GM19238 (cell line): ENCODE data around the gene PABPC3.

Experiments
- DNase-seq: peaks from one replicate; pipeline ENCODE4 v3.0.0; 2011; ENCODE audit warnings: low spot score; ENCODE audit not compliant: insufficient read length

PABPC3 gene

DNA sequence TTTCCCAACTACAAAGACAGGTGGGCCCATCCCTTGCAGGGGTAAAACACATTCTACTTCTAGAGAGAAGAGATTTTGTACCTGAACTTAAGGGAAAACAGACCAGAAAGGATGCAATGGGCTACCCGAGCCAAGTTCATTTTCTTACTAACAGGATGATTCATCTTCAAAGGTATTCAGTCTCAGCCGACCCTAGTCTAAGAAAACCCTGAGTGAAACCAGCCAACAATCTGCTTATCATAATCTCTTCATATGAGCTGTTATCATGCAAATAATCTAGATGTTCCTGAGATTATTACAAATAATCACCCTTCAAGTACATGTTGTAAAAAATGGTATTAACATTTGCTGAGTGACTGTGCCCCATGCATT is 15.6 kb downstream of the PABPC3 start:
- no peak for DNase-seq

DNA sequence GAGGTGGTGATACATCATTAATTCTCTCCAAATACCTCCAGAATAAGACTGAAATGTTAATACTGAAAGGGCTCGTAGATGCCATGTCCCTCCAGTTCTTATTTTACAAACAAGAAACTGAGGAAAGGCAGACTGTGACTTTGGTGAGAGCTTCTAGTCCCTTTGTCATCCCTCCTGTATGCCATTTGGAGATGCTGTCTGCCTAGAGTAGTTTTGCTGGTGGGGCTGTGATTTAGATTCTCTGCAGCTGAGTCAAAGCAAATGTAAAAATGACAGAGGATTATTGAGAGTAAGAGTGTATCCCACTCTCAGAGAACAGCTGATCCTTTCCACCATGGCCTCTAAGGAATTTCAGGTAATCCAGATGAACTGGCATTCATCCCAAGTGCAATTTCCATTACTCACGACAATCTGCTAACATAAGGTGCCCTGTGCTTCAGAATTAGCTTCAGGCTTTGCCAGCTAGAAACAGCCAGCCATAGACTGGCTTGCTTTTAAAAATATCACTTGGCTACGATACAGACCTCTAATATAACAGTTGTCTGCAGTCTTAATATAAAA is 16.8 kb downstream of the PABPC3 start:
- no peak for DNase-seq

DNA sequence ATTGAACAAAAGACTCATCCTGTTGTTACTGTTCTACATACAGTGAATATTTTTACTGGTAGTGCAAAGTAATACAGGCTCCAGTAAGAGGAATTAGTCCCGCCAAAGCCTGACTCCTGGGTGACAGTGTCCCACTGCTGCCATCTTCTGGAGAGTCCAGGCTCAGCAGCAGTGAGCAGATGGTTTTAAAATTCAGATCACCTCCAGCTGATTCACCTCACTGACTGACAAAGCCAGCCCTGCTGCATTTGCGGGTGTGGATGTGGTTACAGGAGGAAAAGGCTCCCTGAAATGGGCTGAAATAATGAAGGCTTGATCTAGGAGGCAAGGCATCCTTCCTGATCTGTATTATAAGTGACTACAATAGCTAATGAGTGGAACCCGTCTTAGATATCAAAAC is 18.3 kb downstream of the PABPC3 start:
- DNase-seq = peak; percentile 33

DNA sequence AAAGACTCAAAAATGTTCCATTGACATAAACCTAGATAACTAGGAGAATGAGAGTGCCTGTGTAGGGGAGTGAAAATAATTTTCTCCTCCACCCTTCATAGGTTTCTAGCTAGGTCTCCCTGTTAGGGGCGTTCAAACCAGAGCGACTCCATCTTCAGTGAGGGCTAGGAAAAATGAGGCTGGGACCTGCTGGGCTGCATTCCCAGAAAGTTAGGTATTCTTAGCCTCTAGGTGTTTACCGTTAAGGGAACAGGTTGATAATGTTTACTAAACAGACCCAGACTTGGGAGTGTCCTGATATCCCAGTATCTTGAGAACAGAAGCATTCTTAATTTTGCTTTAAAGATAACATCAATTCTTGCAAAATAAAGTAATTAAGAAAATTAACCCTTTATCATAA is 20.1 kb downstream of the PABPC3 start:
- DNase-seq = no peak

DNA sequence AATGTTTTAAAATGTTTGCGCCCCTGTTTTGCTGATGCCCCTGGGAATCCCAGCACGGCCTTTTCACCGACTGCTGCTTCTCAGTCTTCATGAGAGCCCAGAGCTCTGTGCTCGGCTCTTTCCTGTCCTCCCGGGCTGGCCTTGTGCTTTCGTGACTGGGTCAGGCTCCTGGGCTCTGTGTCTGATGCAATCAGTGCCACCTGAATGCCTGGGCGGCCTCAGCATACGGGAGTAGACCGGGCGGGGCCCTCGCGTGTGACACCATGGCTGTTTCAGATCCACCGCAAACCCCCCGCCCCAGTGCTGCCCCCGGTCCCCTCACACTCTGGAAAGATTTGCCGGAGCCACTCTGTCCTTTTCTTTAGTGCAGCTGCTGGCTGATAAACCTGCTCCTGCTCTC is 21.4 kb downstream of the PABPC3 start:
- DNase-seq = no peak

DNA sequence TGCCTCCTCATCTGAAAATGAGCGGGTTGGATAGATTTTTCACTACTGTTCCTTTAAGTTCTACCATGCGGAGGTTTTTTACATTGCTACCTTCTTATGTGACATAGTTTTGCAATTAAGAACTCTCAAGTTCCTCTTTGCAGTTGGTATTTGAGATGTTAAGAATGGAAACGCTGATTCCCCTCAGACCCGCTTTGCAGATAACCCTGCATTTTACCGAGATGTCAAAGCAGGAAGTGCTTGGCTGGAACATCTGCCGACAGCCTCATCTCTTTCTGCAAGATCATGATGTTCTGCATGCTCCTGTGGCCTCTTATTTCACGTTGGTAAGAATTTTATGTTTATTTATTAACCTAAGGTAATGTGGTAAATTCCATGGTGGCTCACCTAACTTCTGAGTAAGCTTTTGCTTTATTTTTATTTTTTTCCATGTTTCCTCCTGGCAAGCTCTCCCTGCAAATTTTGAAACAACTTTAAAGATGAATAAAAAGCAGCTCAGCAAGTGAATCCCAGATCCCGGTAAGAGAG is 22.5 kb downstream of the PABPC3 start:
- no peak for DNase-seq

DNA sequence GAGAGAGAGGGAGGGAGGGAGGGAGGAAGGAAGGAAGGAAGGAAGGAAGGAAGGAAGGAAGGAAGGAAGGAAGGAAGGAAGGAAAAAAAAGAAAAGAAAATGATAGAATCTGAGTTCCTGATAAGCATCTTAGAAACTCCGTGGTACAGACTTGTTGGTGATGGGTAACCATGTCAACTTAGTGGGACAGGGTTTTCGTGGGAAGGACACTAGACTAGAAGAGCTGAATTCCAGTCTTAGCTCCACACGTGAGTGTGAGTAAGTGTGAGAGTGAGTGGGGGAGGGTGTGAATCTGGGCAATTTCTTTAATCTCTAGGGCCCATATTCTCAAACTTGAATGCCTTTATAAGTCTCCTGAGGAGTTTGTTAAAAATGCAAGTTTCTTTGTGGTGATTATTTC is 35.0 kb downstream of the PABPC3 start:
- no peak for DNase-seq

DNA sequence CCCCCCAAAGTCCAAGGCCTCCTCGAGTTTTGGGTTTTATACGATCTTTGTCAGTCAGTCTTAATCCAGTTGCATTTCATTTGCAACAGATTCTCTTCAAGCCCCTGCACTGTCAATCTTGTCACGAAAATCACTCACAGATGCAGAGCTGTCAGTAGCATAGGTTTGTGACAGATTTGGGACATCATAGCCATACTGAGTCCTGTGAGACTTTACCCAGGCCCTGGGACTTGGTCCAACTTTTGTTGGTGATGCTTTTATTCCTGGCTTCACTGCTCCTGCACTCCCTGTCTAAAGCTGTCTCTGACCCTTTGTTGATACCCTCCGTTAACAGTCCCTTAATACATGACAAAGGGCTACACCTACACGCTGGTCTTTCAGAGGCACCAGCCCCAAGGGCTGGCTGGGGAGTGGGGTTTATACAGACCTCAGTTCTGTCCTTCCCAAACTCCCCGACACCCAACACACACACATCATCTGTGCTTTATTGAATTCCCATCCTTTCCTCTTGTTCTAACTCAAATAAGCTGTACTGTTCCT is 36.0 kb downstream of the PABPC3 start:
- no peak for DNase-seq

DNA sequence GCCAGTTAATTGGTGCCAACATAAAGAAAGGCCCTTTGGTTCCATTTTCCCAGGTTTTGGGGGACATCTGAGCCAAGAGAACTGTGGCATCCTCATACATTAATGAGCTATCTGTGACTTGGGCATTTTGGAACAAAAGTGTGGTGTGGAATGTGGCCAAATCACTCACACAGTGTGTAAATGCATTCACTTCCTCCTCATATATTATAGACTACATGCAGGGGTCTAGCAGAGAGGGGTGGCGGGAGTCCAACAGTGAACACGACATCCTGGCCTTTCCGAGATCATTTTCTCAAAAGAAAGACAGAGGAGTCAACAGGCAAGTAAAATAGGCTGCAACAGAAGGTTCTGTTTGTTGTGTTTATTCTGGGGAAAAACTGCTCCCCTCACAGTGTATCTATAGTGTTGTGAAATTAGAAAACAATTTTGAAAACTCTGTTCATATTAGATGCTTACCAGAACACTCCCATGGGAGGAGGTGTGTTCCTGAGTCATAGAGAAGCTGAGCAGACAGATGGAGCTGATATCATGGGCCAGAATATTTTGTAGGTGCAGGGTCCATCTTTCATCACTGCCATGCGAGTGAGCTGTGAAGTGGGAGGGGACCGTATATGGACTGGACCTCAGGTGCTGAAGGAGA is 36.9 kb downstream of the PABPC3 start:
- DNase-seq = no peak

DNA sequence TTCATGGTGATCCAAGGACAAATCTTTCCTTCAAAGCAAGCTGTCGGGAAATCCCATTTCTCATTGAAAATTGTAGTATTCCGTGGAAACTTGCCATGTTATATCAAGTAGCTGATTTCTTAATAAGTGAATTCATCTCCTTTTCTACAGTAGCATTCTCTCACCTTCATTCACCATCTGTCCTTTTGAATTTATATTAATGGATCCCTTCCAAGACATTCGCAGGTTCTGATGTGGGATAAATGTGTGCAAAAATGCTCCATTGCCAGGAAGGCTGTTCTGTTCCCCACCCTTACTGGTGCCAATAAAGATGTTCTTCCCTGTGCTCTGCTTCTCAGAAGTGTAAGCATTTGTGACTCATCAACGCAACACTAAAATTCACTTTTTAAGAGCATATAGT is 40.0 kb downstream of the PABPC3 start:
- DNase-seq = no peak

DNA sequence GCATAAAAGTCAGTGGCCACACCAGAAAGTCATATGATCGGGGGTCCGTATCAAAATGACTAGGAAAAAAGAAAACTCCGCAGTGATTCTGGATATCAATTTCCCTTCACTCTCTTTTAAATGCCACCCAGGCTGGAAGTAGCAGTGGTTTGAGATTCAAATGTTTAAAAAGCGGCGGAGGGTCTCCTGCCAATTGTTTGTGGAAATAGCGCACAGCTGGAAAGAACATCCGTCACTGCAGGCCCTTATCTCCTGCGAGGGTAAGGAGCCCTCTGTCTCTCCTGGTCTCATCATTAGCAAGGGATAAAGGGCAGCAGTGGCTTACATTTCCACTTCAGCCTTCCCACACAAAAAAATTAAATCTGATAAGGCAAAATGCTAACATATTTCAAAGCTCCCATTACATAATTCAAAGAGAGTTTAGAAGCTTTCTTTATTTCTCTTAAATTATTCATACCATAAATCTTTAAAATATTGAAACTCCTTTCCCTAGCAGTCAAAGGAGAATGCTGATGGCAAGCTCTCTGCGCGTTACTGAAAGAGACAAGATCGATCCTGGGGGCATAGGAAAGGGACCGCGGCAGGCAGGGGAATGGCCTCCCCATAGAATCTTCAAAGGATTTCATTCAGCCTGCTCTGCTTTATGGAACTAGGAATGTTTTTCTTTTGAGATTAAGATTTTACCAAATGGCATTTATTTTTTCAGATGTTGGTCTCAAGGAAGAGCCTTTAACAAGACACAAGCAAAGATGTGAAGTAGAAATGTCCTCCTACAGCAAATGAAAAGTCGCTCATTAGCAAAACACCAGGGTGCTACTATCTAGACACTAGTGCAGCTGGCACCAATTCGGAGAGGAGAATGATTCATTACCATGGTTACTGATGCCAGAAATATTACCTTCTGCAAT is 41.2 kb downstream of the PABPC3 start:
- no peak for DNase-seq

DNA sequence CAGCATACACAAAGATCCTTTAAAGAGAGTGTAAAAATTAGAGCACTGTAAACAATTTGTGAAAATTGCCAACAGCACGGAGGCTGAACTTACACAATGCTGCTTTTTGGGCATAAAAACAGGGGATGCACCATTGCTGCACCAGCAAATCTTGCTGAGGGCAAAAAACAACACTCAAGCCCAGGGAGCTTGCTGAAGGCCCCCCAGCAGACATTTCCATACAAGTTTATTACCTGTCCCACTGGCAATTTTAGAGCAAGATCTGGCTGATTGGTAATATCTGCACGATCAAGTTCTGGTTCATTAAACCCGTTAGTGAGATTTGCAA is 41.8 kb downstream of the PABPC3 start:
- DNase-seq = no peak

DNA sequence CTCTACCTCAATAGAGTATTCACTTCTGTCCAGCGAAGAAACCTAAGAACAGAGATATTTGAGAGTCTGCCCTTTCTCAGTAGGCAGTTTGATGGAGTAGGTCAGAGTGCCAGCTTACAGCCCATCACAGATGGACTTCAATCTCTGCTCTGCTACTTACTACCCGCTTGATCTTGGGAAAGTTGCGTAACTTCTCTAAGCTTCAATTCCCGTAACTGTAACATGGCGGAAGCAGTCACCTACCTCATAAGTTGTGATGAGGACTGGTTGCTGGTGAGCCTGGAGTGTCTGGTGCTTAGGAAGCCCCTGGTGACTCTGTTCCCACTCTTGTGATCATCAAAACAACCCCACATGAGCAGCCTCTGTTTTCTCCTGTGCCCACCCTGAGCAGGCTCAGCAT is 45.1 kb downstream of the PABPC3 start:
- DNase-seq = no peak

DNA sequence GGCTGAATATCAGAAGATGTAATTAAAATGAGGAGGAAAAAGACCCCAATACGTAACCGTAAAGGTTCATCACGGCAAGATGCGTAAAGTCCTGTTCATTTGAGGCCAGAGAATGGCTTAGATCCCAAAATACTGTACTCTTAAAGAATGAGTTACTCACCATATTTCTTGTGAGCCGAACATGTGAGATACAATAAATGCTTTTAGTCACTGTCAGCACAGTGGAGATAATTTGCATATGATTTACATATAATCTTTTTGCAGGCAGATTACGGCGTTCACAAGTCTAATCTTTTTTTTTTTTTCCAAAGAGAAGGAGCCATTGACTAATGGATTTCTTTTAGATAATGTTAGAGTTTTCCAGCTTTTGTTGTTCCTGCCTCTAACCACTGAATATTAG is 47.8 kb downstream of the PABPC3 start:
- DNase-seq = no peak

DNA sequence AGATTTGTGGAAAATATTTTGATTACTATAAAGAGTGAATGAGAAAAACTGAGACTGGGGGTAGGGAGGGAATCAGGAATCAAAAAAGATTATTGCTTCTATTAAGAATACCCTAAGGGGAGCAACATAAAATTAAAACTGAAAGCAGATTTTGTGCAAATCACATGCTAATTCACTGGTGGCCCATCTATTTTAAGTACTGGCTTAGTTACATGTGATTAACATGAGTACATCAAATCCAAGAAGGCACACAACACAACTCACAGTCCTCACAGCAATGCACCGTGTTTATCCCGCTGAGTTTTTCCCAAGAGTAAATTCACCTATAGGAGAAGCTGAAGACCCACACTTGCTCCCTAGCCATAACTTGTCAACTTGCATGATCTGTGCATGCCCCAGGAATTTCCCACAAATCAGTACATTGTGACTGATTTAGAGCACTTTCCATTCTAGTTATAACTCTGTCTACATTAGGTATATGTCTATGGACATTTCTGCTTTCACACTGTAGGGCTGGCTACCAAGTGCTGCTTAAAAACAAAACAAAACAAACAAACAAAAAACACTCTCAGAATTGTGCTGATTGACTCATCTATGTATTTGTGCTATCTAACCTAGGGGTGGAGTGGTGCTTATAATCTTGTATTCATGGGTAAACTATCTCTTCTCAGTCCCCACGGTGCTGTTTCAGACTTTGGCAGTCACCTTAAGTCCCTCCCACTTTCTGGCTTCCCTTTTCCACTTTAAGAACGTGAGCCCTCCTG is 51.9 kb downstream of the PABPC3 start:
- DNase-seq = no peak

DNA sequence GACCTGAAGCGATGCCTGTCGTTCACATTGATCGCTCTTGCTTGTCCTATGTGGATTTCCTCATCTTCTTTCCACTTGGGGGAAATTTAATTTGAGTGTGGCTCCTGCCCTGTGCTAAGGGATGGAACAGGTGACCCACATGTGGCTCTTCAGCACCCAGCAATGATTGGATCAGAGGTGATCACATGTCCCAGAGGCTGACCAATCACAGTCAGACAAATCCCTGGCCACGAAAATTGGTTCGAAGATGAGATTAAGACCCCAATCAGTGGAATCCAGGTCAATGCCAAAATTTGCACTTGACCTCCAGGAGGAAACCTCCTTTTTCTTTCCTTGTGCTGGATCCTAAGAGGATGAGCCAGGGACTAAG is 52.5 kb downstream of the PABPC3 start:
- DNase-seq = no peak
